ENCODE results near the gene CELF2.

- no peak for TF ChIP-seq CTCF (IDR thresholded peaks at IDR 0.05)
- TF ChIP-seq POLR2A (IDR thresholded peaks at IDR 0.05): no peak
Measured at GRCh38 chr10:11081408-11081807, 63.7 kb downstream of the CELF2 start.

Measured in body of pancreas (tissue), 4 donors.